MM.1S (cell line): ENCODE data around the gene SRSF8.

Experiments
- DNase-seq: peaks from one replicate; pipeline ENCODE4 v3.0.0-alpha.2; 2015
- H2AFZ ChIP-seq: fragments of 300-600 bp; sonication (generic); 2 replicates; pipeline ENCODE4 v1.6.0; 2016; ENCODE audit warnings: antibody characterized with exemption, low read length
- H3F3A ChIP-seq: fragments of 300-600 bp; sonication (generic); 2 replicates; pipeline ENCODE4 v1.6.1; 2016; ENCODE audit warnings: mild to moderate bottlenecking, antibody characterized with exemption, low read length, moderate library complexity, mixed read lengths; ENCODE audit not compliant: insufficient read depth
- H3K27ac ChIP-seq: fragments of 300-600 bp; sonication (generic); 2 replicates; pipeline ENCODE4 v1.5.1; 2016; ENCODE audit warnings: mild to moderate bottlenecking, low read length
- H3K27me3 ChIP-seq: fragments of 300-600 bp; sonication (generic); replicated peaks from 2 replicates; pipeline ENCODE4 v1.6.0; 2016; ENCODE audit warnings: low read length; ENCODE audit not compliant: insufficient read depth
- H3K36me3 ChIP-seq: fragments of 300-600 bp; sonication (generic); replicated peaks from 2 replicates; pipeline ENCODE4 v1.6.1; 2016; ENCODE audit warnings: mild to moderate bottlenecking, low read length, mixed read lengths; ENCODE audit not compliant: insufficient read depth
- H3K4me1 ChIP-seq: fragments of 300-600 bp; sonication (generic); 2 replicates; pipeline ENCODE4 v1.6.1; 2016; ENCODE audit warnings: low read length, mixed read lengths
- H3K4me2 ChIP-seq: fragments of 300-600 bp; sonication (generic); 2 replicates; pipeline ENCODE4 v1.6.0; 2016; ENCODE audit warnings: low read depth, low read length
- H3K4me3 ChIP-seq: fragments of 300-600 bp; sonication (generic); 2 replicates; pipeline ENCODE4 v1.5.1; 2016; ENCODE audit warnings: low read length, mixed read lengths
- H3K79me2 ChIP-seq: fragments of 300-600 bp; sonication (generic); 2 replicates; pipeline ENCODE4 v1.6.1; 2016; ENCODE audit warnings: mixed run types, low read length, mixed read lengths
- H3K9ac ChIP-seq: fragments of 300-600 bp; sonication (generic); 2 replicates; pipeline ENCODE4 v1.6.1; 2016; ENCODE audit warnings: low read length, mixed read lengths
- H3K9me2 ChIP-seq: fragments of 300-600 bp; sonication (generic); replicated peaks from 2 replicates; pipeline ENCODE4 v1.6.1; 2016; ENCODE audit warnings: mild to moderate bottlenecking, low read length, mixed read lengths; ENCODE audit not compliant: insufficient read depth
- H3K9me3 ChIP-seq: fragments of 300-600 bp; sonication (generic); replicated peaks from 2 replicates; pipeline ENCODE4 v1.6.1; 2016; ENCODE audit warnings: mild to moderate bottlenecking, low read length, mixed read lengths; ENCODE audit not compliant: insufficient read depth
- H4K20me1 ChIP-seq: fragments of 300-600 bp; sonication (generic); 2 replicates; pipeline ENCODE4 v1.6.1; 2016; ENCODE audit warnings: mild to moderate bottlenecking, low read length, moderate library complexity, mixed read lengths; ENCODE audit not compliant: insufficient read depth
- EZH2 ChIP-seq: fragments of 300-600 bp; sonication (generic); optimal IDR thresholded peaks from 2 replicates; pipeline ENCODE3; 2017; ENCODE audit warnings: low read depth, mild to moderate bottlenecking, antibody characterized with exemption, low read length, mixed read lengths
- EZH2phosphoT487 ChIP-seq: fragments of 300-600 bp; sonication (generic); IDR thresholded peaks from 2 replicates; pipeline ENCODE4 v1.6.1; 2018; ENCODE audit warnings: antibody characterized with exemption, low read length
- TF ChIP-seq, protein P1 (sequence below): fragments of 300-600 bp; sonication (generic); IDR thresholded peaks from 2 replicates; pipeline ENCODE4 v1.5.1; 2016; ENCODE audit warnings: antibody characterized with exemption, low read length, mixed read lengths

Gene SRSF8

DNA sequence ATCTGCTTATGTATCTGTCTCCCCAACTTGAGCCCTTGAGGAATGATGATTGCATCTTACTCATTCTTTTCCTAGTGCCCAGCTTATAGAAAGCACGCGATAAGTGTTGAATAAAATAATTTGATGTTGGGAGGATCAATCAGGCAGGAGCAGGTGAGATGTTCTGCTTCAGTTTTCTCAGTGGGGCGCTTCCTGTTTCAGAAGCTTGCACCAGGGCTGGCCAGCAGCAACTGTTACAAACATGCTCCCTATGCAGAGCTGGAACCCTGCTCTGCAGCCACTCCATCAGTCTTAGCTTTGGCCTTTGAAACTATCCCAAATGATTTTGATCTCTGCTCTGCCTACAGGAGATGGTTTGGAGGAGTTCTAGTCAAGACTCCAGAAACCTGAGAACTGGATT, 26.8 kb downstream of the SRSF8 start:
- H2AFZ ChIP-seq: no peak overlapping the region
- H3F3A ChIP-seq: peaks cover 11% of the 10 kb centered on the region
- no peak overlapping the region for H3K27ac ChIP-seq
- no peaks in the 10 kb centered on the region; the same call in 1 of the 2 replicates for H4K20me1 ChIP-seq
- H3K4me3 ChIP-seq: no peak overlapping the region
- TF ChIP-seq EZH2: no peak
- no peak for TF ChIP-seq EZH2phosphoT487
- TF ChIP-seq, protein P1, sequence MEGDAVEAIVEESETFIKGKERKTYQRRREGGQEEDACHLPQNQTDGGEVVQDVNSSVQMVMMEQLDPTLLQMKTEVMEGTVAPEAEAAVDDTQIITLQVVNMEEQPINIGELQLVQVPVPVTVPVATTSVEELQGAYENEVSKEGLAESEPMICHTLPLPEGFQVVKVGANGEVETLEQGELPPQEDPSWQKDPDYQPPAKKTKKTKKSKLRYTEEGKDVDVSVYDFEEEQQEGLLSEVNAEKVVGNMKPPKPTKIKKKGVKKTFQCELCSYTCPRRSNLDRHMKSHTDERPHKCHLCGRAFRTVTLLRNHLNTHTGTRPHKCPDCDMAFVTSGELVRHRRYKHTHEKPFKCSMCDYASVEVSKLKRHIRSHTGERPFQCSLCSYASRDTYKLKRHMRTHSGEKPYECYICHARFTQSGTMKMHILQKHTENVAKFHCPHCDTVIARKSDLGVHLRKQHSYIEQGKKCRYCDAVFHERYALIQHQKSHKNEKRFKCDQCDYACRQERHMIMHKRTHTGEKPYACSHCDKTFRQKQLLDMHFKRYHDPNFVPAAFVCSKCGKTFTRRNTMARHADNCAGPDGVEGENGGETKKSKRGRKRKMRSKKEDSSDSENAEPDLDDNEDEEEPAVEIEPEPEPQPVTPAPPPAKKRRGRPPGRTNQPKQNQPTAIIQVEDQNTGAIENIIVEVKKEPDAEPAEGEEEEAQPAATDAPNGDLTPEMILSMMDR: no peak
- H3K27me3 ChIP-seq: 0 out of 2 replicates have a peak, but pooled peaks cover 3% of the 10 kb centered on the region
- H3K9me2 ChIP-seq: no peaks in the 10 kb centered on the region
- no peak for DNase-seq
- no peak overlapping the region for H3K9ac ChIP-seq
- no peaks in the 10 kb centered on the region for H3K9me3 ChIP-seq
- H3K4me2 ChIP-seq: no peak overlapping the region
- H3K36me3 ChIP-seq: no peaks in the 10 kb centered on the region
- H3K79me2 ChIP-seq: 0 out of 2 replicates have a peak, but pooled peaks cover 9% of the 10 kb centered on the region
- peaks cover 25% of the 10 kb centered on the region for H3K4me1 ChIP-seq

- Histone ChIP-seq H4K20me1 (no peaks in the 10 kb centered on the region; the same call in 1 of the 2 replicates), H3K27me3 (0 out of 2 replicates have a peak, but pooled peaks cover 3% of the 10 kb centered on the region), H3K9ac (no peak overlapping the region), H2AFZ (no peak overlapping the region), H3K27ac (no peak overlapping the region), H3K4me1 (peaks cover 14% of the 10 kb centered on the region), H3K9me2 (no peaks in the 10 kb centered on the region), H3F3A (no peaks in the 10 kb centered on the region), H3K36me3 (no peaks in the 10 kb centered on the region), H3K9me3 (no peaks in the 10 kb centered on the region), H3K4me2 (peak overlapping the region; percentile 19), H3K79me2 (0 out of 2 replicates have a peak, but pooled peaks cover 2% of the 10 kb centered on the region), H3K4me3 (no peak overlapping the region)
- TF ChIP-seq, protein P1: no peak
- TF ChIP-seq EZH2phosphoT487 (no peak), EZH2 (no peak)
- peak; percentile 55 for DNase-seq
Measured at GRCh38 chr11:95095858-95096587, 29.3 kb downstream of the SRSF8 start.

- no peak overlapping the region for H3K4me3 ChIP-seq
- TF ChIP-seq EZH2phosphoT487: no peak
- TF ChIP-seq EZH2: no peak
- TF ChIP-seq, protein P1: no peak
- H3K9me2 ChIP-seq: no peaks in the 10 kb centered on the region
- H3K4me2 ChIP-seq: no peak overlapping the region
- H3K79me2 ChIP-seq: no peaks in the 10 kb centered on the region
- H3K36me3 ChIP-seq: no peaks in the 10 kb centered on the region
- no peaks in the 10 kb centered on the region for H3K9me3 ChIP-seq
- no peak for DNase-seq
- no peak overlapping the region for H2AFZ ChIP-seq
- 0 out of 2 replicates have a peak, but pooled peaks cover 3% of the 10 kb centered on the region for H3K27me3 ChIP-seq
- H3K4me1 ChIP-seq: peaks cover 13% of the 10 kb centered on the region
- H3F3A ChIP-seq: no peaks in the 10 kb centered on the region
- no peaks in the 10 kb centered on the region; the same call in 1 of the 2 replicates for H4K20me1 ChIP-seq
- no peak overlapping the region for H3K9ac ChIP-seq
- no peak overlapping the region for H3K27ac ChIP-seq
Measured at GRCh38 chr11:95097209-95097608, 30.5 kb downstream of the SRSF8 start.
